Measurements from ENCODE around the gene SDK1. TPM values are rescaled to one million over a fixed set of nuclear protein-coding genes. Genes with fewer than 3 reads are reported as not detected.

SDK1 gene
- total RNA-seq, 1 experiment from 2014 or later = 7.1 TPM

DNA sequence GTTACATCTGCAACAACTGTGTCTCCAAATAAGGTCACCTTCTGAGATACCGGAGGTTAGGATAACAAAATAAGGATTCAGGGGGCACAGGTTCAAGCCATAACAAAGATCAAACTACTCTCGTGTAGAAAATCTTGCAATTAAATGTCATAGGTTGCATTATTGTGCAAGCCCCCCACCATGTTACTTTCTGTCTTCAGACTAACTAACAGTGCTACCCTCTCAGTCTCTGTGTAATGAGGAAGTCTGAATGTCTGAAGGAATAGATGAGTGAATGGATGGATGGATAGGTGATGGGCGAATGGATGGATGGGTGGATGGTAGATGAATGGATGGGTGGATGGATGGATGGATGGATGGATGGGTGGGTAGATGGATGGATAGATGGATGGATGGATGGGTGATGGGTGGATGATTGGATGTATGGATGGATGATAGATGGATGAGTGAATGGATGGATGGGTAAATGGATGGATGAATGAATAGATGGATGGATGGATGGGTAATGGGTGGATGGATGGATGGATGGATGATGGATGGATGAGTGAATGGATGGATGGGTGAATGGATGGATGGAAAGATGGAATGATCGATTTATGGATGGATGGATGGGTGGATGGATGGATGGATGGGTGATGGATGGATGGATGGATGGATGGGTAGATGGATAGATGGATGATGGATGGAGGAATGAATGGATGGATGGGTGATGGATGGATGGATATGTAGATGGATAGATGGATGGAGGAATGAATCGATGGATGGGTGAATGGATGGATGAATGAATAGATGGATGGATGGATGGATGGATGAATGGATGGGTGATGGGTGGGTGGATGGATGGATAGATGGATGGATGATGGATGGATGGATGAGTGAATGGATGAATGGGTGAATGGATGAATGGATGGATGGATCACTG, 823.8 kb downstream of the SDK1 start:
- BruUV-seq (replicated peaks) = no TSS peak
- no peaks in the 10 kb centered on the region for H3K4me1 Mint-ChIP-seq (ENCODE audit: low read depth, unreplicated experiment)
- intact Hi-C loops (cut with micrococcal nuclease; ENCODE audit: unreplicated experiment) = no loop called here
- CTCF ChIA-PET = no interaction called here
- H3K4me3 ChIP-seq (ENCODE audit: low read depth, low read length) = no peak overlapping the region
- no peak overlapping the region for H3K27ac Mint-ChIP-seq (ENCODE audit: unreplicated experiment)
- no peaks in the 10 kb centered on the region for H3K4me1 ChIP-seq
- H3K9me3 Mint-ChIP-seq (ENCODE audit: unreplicated experiment) = peaks cover 43% of the 10 kb centered on the region
- peaks cover 5% of the 10 kb centered on the region for H3K9me3 ChIP-seq
- H3K27me3 ChIP-seq (replicated peaks; ENCODE audit: control insufficient read depth, insufficient read depth, low read length) = no peaks in the 10 kb centered on the region
- no peaks in the 10 kb centered on the region for H3K27me3 Mint-ChIP-seq (ENCODE audit: insufficient read depth, unreplicated experiment)
- no peaks in the 10 kb centered on the region; the same call in 1 of the 2 replicates for H3K36me3 ChIP-seq (ENCODE audit: control insufficient read depth, insufficient read depth, low read length)
- no peaks in the 10 kb centered on the region for H3K36me3 Mint-ChIP-seq (ENCODE audit: insufficient read depth, unreplicated experiment)
- DNase-seq = no peak
- H3K4me3 Mint-ChIP-seq (ENCODE audit: unreplicated experiment) = no peak overlapping the region
- no peak for TF ChIP-seq CTCF (IDR thresholded peaks at IDR 0.05; ENCODE audit: insufficient read depth in 1 of 2, low read depth in 1 of 2, low read length in 1 of 2, severe bottlenecking in 1 of 2, unreplicated experiment in 1 of 2)
- POLR2A ChIA-PET = no interaction called here

GRCh38 chr7:4127909-4128560, 827.0 kb downstream of the SDK1 start:
- H3K27ac Mint-ChIP-seq (ENCODE audit: unreplicated experiment) = no peak overlapping the region
- TF ChIP-seq CTCF (IDR thresholded peaks at IDR 0.05; ENCODE audit: insufficient read depth in 1 of 2, low read depth in 1 of 2, low read length in 1 of 2, severe bottlenecking in 1 of 2, unreplicated experiment in 1 of 2) = no peak
- intact Hi-C loops (cut with micrococcal nuclease; ENCODE audit: unreplicated experiment) = no loop called here
- DNase-seq = no peak
- H3K9me3 Mint-ChIP-seq (ENCODE audit: unreplicated experiment) = peaks cover 16% of the 10 kb centered on the region
- H3K4me1 ChIP-seq = no peaks in the 10 kb centered on the region
- H3K4me3 ChIP-seq (ENCODE audit: low read depth, low read length) = no peak overlapping the region
- H3K27me3 ChIP-seq (replicated peaks; ENCODE audit: control insufficient read depth, insufficient read depth, low read length) = no peaks in the 10 kb centered on the region
- no peaks in the 10 kb centered on the region for H3K4me1 Mint-ChIP-seq (ENCODE audit: low read depth, unreplicated experiment)
- no peaks in the 10 kb centered on the region for H3K27me3 Mint-ChIP-seq (ENCODE audit: insufficient read depth, unreplicated experiment)
- no peaks in the 10 kb centered on the region for H3K36me3 Mint-ChIP-seq (ENCODE audit: insufficient read depth, unreplicated experiment)
- H3K36me3 ChIP-seq (ENCODE audit: control insufficient read depth, insufficient read depth, low read length) = no peaks in the 10 kb centered on the region; the same call in 1 of the 2 replicates
- H3K9me3 ChIP-seq = no peaks in the 10 kb centered on the region
- BruUV-seq (replicated peaks) = no TSS peak
- CTCF ChIA-PET = no interaction called here
- no peak overlapping the region for H3K4me3 Mint-ChIP-seq (ENCODE audit: unreplicated experiment)
- POLR2A ChIA-PET = no interaction called here

DNA sequence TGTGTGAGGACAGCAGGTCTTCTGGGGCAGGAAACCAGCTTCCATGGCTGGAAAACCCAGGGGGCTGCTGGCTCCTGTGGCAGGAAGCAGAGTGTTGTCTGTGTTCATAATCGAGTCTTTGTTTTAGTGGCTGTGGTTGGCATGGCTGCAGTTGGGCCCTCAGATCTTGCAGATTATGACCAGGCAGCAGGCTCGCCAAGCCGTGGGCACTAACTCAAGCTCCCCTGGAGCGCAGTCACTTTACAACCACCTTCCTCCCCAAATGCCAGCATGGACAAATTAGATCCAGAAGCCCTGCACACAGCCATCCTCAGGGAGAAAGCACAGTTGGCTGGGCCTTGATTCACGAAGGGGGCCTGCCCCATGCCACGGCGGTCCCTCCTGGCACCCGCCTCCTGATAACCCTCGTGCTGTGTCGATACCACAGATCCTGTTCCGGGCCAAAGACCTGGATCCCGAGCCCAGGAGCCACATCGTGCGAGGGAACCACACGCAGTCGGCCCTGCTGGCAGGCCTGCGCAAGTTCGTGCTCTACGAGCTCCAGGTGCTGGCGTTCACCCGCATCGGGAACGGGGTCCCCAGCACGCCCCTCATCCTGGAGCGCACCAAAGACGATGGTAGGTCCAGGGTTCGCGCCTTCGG, 828.5 kb downstream of the SDK1 start:
- Histone ChIP-seq H3K4me1 (0 out of 2 replicates have a peak, but pooled peaks cover 6% of the 10 kb centered on the region), H3K9me3 (no peaks in the 10 kb centered on the region), H3K4me3 (ENCODE audit: low read depth, low read length) (no peak overlapping the region), H3K36me3 (ENCODE audit: control insufficient read depth, insufficient read depth, low read length) (no peaks in the 10 kb centered on the region; the same call in 1 of the 2 replicates), H3K27me3 (replicated peaks; ENCODE audit: control insufficient read depth, insufficient read depth, low read length) (no peaks in the 10 kb centered on the region)
- intact Hi-C loops (cut with micrococcal nuclease; ENCODE audit: unreplicated experiment) = no loop called here
- TF ChIP-seq CTCF (IDR thresholded peaks at IDR 0.05; ENCODE audit: insufficient read depth in 1 of 2, low read depth in 1 of 2, low read length in 1 of 2, severe bottlenecking in 1 of 2, unreplicated experiment in 1 of 2) = no peak
- POLR2A ChIA-PET = no interaction called here
- peaks cover 12% of the 10 kb centered on the region for H3K9me3 Mint-ChIP-seq (ENCODE audit: unreplicated experiment)
- H3K27me3 Mint-ChIP-seq (ENCODE audit: insufficient read depth, unreplicated experiment) = no peaks in the 10 kb centered on the region
- no peak for DNase-seq
- no peak overlapping the region for H3K4me3 Mint-ChIP-seq (ENCODE audit: unreplicated experiment)
- no peaks in the 10 kb centered on the region for H3K4me1 Mint-ChIP-seq (ENCODE audit: low read depth, unreplicated experiment)
- BruUV-seq (replicated peaks) = no TSS peak
- no peaks in the 10 kb centered on the region for H3K36me3 Mint-ChIP-seq (ENCODE audit: insufficient read depth, unreplicated experiment)
- H3K27ac Mint-ChIP-seq (ENCODE audit: unreplicated experiment) = no peak overlapping the region
- CTCF ChIA-PET = no interaction called here

Measured in Caco-2 (cell line).